Neural crest cell (in vitro differentiated cells): ENCODE results near the gene ANKRD7. TPM values are rescaled to one million over a fixed set of nuclear protein-coding genes. Genes with fewer than 3 reads are reported as not detected.

Source experiments
- DNase-seq: peaks from one replicate; pipeline ENCODE4 v3.0.0; 2021; ENCODE audit warnings: low read depth, mixed read lengths, low spot score
- H3K27ac Mint-ChIP-seq: one replicate; pipeline ENCODE4 v1.8.0; 2021; ENCODE audit warnings: mild to moderate bottlenecking, mixed read lengths; ENCODE audit not compliant: unreplicated experiment
- H3K27me3 Mint-ChIP-seq: 2 replicates; pipeline ENCODE4 v1.8.0; 2021; ENCODE audit warnings: low read depth, mild to moderate bottlenecking, mixed read lengths
- H3K36me3 Mint-ChIP-seq: 2 replicates; pipeline ENCODE4 v1.8.0; 2021; ENCODE audit warnings: low read depth, mild to moderate bottlenecking, mixed read lengths
- H3K4me1 Mint-ChIP-seq: 2 replicates; pipeline ENCODE4 v1.8.0; 2021; ENCODE audit warnings: mixed read lengths
- H3K4me3 Mint-ChIP-seq: one replicate; pipeline ENCODE4 v1.8.0; 2021; ENCODE audit warnings: mild to moderate bottlenecking, mixed read lengths
- H3K9me3 Mint-ChIP-seq: 2 replicates; pipeline ENCODE4 v1.8.0; 2021; ENCODE audit warnings: mixed read lengths
- CTCF ChIP-seq: fragments of 200-600 bp; sonication (generic); conservative IDR thresholded peaks from 2 replicates; pipeline ENCODE4 v1.5.0; 2021; ENCODE audit warnings: antibody characterized with exemption, mild to moderate bottlenecking
- total RNA-seq: library from RNA; stranded (reverse); gene quantifications from 2 replicates; pipeline ENCODE4 v1.2.1, GENCODE V29; 2021

Gene ANKRD7
- total RNA-seq, 1 donor from 2014 or later: not detected

GRCh38 chr7:118183786-118184564, 40.5 kb upstream of the ANKRD7 start, which contains the start of gene LSM8:
TSS of gene LSM8 (plus strand) at chr7:118184164. CDS start at chr7:118184224, 60 bp downstream.
- Mint-ChIP-seq H3K9me3 (no peaks in the 10 kb centered on the region), H3K27ac (peak within 1 kb of the TSS; percentile 99), H3K4me1 (peaks cover 41% of the 10 kb centered on the region), H3K4me3 (peak within 1 kb of the TSS; percentile 94), H3K27me3 (no peaks in the 10 kb centered on the region), H3K36me3 (peaks cover 10% of the 10 kb centered on the region)
- TF ChIP-seq CTCF: no peak
- DNase-seq: peak; percentile 93

GRCh38 chr7:118184565-118184940, 40.0 kb upstream of the ANKRD7 start:
- no peaks in the 10 kb centered on the region for H3K27me3 Mint-ChIP-seq
- peak overlapping the region; percentile 99 for H3K27ac Mint-ChIP-seq
- no peak for TF ChIP-seq CTCF
- H3K4me3 Mint-ChIP-seq: peak overlapping the region; percentile 94
- H3K4me1 Mint-ChIP-seq: peaks cover 41% of the 10 kb centered on the region
- H3K36me3 Mint-ChIP-seq: peaks cover 10% of the 10 kb centered on the region
- DNase-seq: no peak
- H3K9me3 Mint-ChIP-seq: no peaks in the 10 kb centered on the region

GRCh38 chr7:118185163-118185860, 39.2 kb upstream of the ANKRD7 start:
- H3K27me3 Mint-ChIP-seq: no peaks in the 10 kb centered on the region
- no peak for DNase-seq
- H3K9me3 Mint-ChIP-seq: no peaks in the 10 kb centered on the region
- H3K4me3 Mint-ChIP-seq: peak overlapping the region; percentile 94
- TF ChIP-seq CTCF: no peak
- H3K36me3 Mint-ChIP-seq: peaks cover 10% of the 10 kb centered on the region
- H3K4me1 Mint-ChIP-seq: peaks cover 41% of the 10 kb centered on the region
- H3K27ac Mint-ChIP-seq: peak overlapping the region; percentile 21

- H3K4me3 Mint-ChIP-seq: peak overlapping the region; percentile 94
- no peak for TF ChIP-seq CTCF
- H3K4me1 Mint-ChIP-seq: peaks cover 41% of the 10 kb centered on the region
- H3K27me3 Mint-ChIP-seq: no peaks in the 10 kb centered on the region
- H3K36me3 Mint-ChIP-seq: peaks cover 10% of the 10 kb centered on the region
- H3K27ac Mint-ChIP-seq: no peak overlapping the region
- no peak for DNase-seq
- no peaks in the 10 kb centered on the region for H3K9me3 Mint-ChIP-seq
Measured at GRCh38 chr7:118186501-118186900, 38.0 kb upstream of the ANKRD7 start.

GRCh38 chr7:118194571-118194970, 29.9 kb upstream of the ANKRD7 start:
- H3K36me3 Mint-ChIP-seq: peaks cover 5% of the 10 kb centered on the region
- no peaks in the 10 kb centered on the region for H3K27me3 Mint-ChIP-seq

More at GRCh38 chr7:118194571-118194970, 29.9 kb upstream of the ANKRD7 start:
- no peak overlapping the region for H3K27ac Mint-ChIP-seq
- H3K4me3 Mint-ChIP-seq: no peak overlapping the region
- no peak for TF ChIP-seq CTCF
- no peak for DNase-seq
- no peaks in the 10 kb centered on the region for H3K4me1 Mint-ChIP-seq
- no peaks in the 10 kb centered on the region for H3K9me3 Mint-ChIP-seq
